ENCODE results near the gene COPS3.

DNA sequence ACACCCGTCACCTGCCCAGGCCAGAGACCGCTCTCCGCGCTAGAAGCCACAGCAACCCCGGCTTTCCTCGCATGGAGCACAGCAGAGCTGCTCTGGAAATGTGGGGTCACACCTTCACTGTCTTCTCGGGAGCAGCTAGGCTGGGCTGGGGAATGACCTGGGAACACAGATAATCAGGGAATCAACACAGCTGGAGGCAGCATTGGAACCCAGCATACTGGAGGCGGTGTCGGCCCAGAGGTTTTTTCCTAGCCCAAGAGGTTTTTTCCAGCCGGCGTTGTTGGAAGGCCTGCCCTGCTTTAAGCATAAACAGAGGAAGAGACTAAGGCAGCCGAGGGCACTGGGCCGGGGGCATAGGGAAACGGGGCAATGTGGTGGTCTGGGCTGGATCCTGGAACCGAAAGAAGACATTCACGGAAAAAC is 74.1 kb downstream of the COPS3 start:
- TF ChIP-seq POLR2A (IDR thresholded peaks at IDR 0.05) (no peak), CTCF (IDR thresholded peaks at IDR 0.05) (no peak)
